NCI-H2107 (cell line): Measurements from ENCODE around the gene CHIT1.
"Not testable (repeated sequence)": the region's sequence is repeated elsewhere in the genome, so short reads cannot be mapped to it uniquely, and the experiment has no call there.

Experiments
- DNase-seq: peaks from one replicate; lab custom pipeline; 2025; lab: John Stamatoyannopoulos, UW

The CHIT1 gene

DNA sequence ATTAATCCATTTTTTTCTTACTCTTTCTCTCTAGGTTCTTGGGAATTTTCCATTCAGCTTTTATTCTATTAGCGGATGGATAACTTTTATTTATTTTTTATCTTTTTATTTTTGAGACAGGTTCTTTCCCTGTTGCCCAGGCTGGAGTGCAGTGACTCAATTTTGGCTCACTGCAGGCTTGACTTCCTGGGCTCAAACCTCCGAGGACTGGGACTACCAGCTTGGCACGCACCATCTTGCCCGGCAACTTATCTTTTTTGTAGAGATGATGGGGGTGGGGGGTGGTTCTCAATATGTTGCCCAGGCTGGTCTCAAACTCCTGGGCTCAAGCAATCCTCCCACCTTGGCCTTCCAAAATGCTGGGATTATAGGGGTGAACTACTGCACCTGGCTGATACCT lies 36.1 kb upstream of the CHIT1 start:
- no peak for DNase-seq

GRCh38 chr1:203264052-203264501 lies 34.6 kb upstream of the CHIT1 start:
- DNase-seq = no peak

- no peak for DNase-seq
These were observed 34.0 kb upstream of the CHIT1 start for GRCh38 chr1:203263496-203263895.

DNA sequence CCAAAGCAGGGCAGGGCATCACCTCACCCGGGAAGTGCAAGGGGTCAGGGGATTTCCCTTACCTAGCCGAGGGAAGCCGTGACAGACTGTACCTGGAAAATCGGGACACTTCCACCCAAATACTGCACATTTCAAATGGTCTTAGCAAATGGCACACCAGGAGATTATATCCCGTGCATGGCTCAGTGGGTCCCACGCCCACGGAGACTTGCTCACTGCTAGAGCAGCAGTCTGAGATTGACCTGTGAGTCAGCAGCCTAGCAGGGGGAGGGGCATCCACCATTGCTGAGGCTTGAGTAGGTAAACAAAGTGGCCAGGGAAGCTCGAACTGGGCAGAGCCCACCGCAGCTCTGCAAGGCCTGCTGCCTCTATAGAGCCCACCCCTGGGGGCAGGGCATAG lies 27.2 kb upstream of the CHIT1 start:
- not testable (repeated sequence) for DNase-seq

- not testable (repeated sequence) for DNase-seq
These were observed 25.3 kb upstream of the CHIT1 start for GRCh38 chr1:203254782-203255181.

DNA sequence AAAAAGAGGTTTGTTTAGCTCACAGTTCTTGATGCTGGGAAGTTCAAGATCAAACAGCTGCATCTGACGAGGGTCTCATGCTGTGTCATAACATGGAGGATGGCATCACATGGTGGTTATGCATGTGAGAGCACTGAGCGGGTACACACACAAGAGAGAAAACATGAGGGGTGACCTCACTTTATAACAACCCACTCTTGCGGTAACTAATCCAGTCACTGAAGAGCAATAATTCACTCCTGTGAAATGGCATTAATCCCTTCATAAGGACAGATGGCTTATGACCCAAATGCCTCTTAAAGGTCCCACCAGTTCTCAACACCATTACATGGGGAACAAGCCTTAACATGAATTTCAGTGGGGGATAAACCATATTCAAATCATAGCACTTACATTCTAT lies 23.2 kb upstream of the CHIT1 start:
- peak; percentile 38 for DNase-seq

GRCh38 chr1:203251466-203251865 lies 22.0 kb upstream of the CHIT1 start:
- no peak for DNase-seq

DNA sequence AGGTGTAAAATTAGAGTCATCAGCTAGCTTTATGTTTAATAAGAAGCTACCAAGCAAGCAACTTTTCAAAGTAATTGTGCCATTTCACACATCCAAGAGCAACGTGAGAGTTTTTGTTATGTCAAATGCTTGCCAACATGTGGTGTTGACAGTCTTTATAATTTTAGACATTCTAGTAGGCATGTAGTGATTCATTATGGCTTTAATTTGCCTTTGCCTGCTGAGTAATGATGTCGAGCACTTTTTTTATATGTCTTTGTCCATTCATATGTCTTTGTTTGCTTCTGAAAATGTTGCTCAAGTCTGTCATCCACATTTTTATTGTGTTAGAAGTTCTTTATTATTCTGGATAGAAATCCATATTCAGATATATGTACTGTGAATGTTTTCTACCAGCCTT lies 21.4 kb upstream of the CHIT1 start:
- DNase-seq = no peak

DNA sequence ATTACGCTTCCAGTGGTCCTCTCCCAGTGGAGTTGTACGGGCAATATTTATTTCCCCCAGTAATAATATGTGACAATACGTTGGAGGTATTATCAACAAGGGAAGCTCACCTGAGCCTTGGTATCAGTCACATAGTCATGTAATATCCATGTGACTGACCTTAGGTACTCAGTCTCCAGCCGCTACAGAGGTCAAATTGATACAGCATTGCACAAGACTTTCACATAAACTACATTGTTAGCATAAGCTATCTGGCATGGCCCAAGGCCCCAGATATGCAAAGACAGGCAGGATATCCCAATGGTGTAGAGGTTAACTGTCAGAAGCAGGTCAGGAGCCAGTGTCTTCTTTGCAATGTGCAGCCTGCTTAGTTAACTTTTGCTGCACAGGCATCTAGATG lies 15.3 kb upstream of the CHIT1 start:
- DNase-seq = no peak

DNA sequence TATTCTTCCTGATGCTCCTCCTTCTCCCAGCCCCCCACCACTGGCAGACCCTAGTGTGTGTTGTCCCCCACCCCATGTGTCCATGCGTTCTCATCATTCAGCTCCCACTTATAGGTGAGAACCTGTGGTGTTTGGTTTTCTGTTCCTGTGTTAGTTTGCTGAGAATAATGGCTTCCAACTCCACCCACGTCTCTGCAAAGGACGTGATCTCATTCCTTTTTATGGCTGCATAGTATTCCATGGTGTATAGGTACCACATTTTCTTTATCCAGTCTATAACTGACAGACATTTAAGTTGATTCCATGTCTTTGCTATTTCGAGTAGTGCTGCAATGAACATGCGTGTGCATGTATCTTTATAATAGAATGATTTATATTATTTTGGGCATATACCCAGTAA lies 12.2 kb upstream of the CHIT1 start:
- DNase-seq = not testable (repeated sequence)

GRCh38 chr1:203239526-203240305 lies 10.2 kb upstream of the CHIT1 start:
- no peak for DNase-seq

DNA sequence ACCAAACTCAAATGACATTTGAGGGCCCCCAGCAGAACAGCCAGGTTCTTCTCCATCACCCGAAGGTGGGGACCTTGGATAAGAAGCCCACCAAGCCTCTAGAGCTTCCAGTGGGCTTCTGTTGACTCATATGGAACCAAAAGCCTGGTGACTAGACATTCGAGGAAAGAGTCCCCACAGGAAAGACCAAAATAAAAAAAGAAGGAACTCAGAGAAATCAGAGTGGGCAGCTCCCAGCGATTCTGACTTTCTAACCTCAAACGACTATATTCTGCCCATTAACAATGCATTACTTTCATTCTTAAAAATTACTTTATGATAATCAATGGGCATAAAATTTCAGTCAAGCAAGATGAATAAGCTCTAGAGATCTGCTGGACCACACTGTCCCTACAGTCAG lies 9.6 kb upstream of the CHIT1 start:
- DNase-seq = no peak

DNA sequence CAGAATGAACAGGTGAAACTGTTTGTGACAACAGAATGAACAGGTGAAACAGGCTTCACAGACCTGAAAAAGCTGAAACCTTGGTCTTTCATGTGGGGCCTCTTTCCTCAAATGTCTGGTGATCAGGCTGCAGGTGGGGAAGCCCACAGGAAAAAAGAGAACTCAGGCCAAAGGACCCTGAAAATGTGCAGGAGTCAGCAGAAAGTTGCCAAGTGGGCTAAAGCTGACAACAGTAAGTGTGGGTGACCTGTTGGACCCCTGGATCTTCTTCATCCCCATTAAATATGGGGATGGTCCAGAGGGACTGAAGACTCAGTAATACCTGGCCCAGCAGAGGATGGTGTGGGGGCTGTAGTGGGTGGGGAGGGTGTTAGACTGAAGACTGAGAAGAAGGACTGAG lies 9.1 kb upstream of the CHIT1 start:
- DNase-seq = no peak

GRCh38 chr1:203234901-203235300 lies 5.4 kb upstream of the CHIT1 start:
- not testable (repeated sequence) for DNase-seq

DNA sequence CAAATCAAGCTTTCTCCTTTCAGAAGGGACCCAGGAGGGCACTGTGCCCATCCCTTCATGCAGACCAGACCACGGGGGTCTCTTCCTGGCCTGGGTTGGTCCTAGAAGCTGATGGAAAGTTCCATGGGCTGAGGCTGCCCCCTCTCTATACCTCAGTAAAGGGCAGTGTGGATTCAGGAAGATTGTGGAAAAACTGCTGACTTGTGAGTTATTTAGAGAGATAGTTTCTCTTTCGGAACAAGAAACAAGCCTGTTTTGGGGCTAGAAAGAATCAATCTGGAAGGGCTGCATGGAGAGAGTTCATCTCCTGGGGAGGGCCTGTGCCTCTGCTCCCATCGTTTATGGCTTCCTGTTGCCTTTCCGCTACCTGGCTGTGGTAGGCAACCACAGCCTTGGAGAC lies 803 bp downstream of the CHIT1 start:
- no peak for DNase-seq

DNA sequence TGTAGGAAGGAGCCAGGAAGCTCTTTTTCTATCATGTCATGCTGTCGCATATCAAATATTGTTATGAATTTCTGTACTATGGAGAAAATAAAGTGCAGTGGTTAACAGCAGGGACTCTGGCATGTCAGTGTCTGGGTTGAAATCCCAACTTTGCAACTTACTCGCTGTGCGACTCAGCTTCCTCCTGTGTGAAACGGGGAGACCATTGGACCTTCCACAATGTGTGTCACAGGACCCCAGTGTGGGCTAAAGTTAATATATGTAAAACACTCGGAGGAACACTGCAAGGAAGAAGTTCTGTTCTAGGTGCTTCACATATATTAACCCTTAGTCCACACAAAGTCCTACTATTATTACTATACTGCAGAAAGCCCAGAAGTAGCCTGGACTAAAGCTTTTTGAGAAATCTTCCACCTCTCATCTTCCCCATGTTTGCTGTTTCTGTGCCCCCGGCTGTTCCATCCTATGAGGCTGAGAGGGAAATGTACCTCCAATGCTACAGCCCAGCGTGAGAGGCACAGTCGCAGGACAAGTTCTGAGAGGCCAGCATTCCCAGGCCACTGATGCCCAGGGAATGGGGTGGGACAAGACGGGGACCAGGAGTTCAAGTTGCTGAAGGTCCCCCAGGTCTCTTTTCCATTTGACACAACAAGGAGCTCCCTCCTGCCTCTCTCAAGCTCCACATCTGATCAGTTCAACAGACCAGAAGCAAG lies 1.9 kb downstream of the CHIT1 start:
- no peak for DNase-seq

DNA sequence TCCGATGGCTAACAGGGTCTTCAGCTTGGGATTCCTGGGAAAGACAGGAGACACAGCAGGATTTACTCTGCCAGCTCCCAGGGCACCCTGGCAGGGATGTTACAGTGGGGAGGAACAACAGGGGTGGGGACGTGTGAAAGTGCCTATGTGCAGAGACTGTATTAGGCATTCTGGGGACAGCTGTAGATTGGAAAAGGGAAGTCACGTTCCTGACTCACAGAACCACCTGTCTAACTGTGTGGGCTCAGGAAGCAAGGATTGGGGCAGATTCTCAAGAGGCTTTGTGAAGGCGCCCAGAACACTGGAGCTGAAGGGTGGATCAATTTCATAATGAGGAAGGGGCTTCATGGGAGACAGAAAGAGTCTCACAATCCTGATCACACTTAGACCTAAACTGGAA lies 4.4 kb downstream of the CHIT1 start:
- DNase-seq = no peak

DNA sequence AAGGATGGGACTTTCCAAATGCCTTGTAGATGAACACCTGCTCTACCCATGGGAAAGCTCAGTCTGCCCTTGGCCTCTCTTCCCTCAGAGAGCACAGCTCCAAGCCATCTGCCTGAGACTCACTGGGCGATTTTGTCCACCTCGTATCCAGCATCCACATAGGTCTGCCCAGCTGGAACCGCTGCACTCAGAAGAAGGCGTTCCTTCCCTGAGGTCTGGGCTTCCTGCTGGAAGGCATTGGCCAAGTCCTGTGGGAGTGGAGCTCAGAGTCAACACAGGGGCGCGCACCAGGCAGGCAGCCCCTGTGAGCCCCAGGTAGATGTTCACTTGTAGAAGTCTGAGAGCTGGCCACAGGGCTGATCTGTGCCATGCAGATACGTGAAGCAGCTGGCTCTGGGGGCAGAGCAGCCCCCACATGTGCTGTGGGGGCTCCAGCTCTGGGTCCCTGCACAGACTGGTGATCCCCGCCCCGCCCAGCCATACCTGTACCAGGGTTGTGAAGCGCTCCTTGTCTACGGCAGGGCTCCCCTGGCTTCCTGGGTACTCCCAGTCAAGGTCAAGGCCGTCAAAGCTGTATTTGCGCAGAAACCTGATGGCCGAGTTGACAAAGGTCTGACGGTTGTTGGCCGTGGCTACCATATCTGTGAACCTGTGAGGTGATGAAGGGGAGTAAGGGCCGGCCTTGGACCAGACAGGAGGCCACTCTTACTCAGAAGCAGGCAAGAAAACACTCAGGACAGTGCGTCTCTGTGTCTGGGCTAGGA lies 6.3 kb downstream of the CHIT1 start:
- no peak for DNase-seq

DNA sequence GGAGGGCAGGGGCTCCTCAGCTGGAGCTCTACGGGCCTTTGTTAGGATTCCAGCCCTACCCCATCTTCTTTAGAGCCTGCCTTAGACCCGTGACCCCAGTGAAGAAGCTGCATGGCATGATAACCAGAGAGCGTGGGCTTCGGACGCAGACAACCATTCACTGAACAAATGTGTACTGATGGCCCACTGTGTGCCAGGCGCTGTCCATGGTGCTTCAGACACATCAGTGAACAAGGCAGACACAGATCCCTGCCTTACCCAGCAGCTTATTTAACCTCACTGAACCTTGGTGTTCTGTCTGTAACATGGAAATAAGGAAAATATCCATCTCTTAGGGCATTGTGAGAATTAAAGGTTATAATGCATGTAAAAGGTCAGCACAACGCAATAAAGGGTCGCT lies 9.5 kb downstream of the CHIT1 start:
- DNase-seq = no peak

- DNase-seq = no peak
These were observed 10.3 kb downstream of the CHIT1 start for GRCh38 chr1:203219171-203219570.

DNA sequence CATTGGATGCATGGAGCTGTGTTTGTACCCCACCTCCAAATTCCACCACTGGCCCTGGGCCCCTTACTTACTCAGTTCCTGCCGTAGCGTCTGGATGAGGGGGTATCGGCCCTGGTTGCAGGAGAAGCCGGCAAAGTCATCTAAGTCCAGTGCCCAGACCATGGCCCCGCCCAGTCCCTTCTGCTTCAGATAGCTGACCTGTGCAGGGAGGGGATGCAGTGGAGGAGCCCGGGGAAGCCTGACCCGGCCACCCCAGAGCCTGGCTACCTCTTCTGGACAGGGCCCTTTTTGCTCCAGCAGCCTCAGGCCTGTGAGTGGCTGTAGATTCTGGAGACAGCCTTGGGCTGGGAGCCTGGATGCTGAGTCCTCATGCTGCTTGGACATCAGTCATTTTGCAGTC lies 11.8 kb downstream of the CHIT1 start:
- DNase-seq = no peak

GRCh38 chr1:203217139-203217655 lies 12.3 kb downstream of the CHIT1 start:
- DNase-seq = no peak
